ENCODE data around the gene APOA1. TPM values are rescaled to one million over a fixed set of nuclear protein-coding genes. Genes with fewer than 3 reads are reported as not detected.

Gene APOA1
- total RNA-seq, 1 donor from 2014 or later, result not detected

GRCh38 chr11:116786326-116786725 is 51.1 kb downstream of the APOA1 start:
- DNase-seq (ENCODE audit: low spot score), result no peak
- peaks cover 63% of the 10 kb centered on the region for H3K4me1 Mint-ChIP-seq (ENCODE audit: low read depth)
- H3K27ac Mint-ChIP-seq, result no peak overlapping the region
- H3K27me3 Mint-ChIP-seq (ENCODE audit: insufficient read depth), result no peaks in the 10 kb centered on the region
- H3K36me3 Mint-ChIP-seq (ENCODE audit: low read depth), result peaks cover 53% of the 10 kb centered on the region
- peak overlapping the region; percentile 90 for H3K4me3 Mint-ChIP-seq
- no peaks in the 10 kb centered on the region for H3K9me3 Mint-ChIP-seq
- intact Hi-C loops (cut with micrococcal nuclease), result loop anchor here (5.0 kb wide), 2 partner anchors 241 to 541 kb away; partner anchors contain the start of gene CEP164

Other genes starting within 250 kb of the APOA1 start
- gene BUD13, start 64.6 kb downstream of the APOA1 start, total RNA-seq, result 30.0 and 33.4 TPM in 2 replicates
- 104 TPM in 2 replicates for gene ZPR1, start 49.6 kb downstream of the APOA1 start, total RNA-seq
- not detected in 2 replicates for gene APOA5, start 45.7 kb downstream of the APOA1 start, total RNA-seq
- not detected in 2 replicates for gene APOA4, start 14.3 kb downstream of the APOA1 start, total RNA-seq
- not detected in 2 replicates for gene APOC3, start 7.7 kb downstream of the APOA1 start, total RNA-seq